Colon (tissue), 2 donors: ENCODE results near the gene COMMD9.

ENCODE experiments used
- FAIRE-seq: peaks from 2 replicates; lab custom pipeline; 2012; peaks lifted over from hg19 to GRCh38; lab: Jason Lieb, UNC
- donor health status: control.
- donor health status: control.

COMMD9 gene

DNA sequence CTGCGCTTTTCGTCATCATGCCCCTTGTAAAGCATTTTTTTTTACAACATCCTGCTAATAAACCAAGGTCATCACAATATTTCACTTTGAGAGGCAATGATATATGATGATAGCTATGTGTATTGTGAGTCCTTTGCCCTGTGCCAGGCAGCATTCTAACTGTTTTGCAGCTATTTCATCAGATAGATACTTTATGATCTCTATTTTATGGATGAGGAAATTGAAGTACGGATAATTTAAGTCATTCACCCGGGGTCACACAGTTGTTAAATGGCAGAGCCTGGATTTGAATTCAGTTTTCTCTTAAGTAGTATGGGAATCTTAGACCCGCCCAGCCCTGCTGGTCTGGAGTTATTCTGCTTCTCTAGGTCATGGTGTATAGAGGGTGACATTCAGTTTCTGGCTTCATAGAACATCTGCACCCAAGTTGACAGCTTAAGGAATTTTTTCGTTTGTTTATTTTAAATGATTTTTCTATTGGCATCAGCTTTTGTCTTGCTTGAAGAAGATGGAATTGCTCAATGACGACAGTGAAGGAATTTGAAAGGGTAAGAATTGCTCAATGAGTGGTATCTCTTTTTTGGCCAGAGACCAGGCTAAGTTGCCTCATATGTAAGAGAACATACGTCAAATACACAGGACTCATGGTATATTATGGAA lies 7.8 kb upstream of the COMMD9 start:
- FAIRE-seq: peak; percentile 73

DNA sequence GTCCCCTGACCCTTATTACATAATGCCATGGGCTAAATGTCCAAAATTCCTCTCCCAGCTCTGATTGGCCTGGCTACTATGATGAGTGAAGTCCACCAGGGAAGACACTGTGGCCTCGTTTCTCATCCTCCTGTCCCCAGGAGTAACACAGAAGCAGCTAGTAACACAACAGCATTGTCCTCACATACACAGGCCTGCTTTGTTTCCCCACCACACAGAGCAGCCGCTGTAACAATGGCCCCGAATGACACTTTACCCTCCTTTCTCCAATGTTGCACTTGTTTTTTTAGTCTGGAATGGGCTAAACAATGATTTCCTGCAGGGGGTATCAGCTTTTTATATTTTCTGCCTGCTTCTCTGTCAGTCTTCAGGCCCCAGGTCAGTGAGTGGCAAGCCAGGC lies 6.7 kb upstream of the COMMD9 start, which contains the start of gene PRR5L:
TSS of gene PRR5L (plus strand) at position 363 of the 400 bp plus-strand sequence. CDS start 104,834 bp downstream, outside the sequence.
- no peak for FAIRE-seq

DNA sequence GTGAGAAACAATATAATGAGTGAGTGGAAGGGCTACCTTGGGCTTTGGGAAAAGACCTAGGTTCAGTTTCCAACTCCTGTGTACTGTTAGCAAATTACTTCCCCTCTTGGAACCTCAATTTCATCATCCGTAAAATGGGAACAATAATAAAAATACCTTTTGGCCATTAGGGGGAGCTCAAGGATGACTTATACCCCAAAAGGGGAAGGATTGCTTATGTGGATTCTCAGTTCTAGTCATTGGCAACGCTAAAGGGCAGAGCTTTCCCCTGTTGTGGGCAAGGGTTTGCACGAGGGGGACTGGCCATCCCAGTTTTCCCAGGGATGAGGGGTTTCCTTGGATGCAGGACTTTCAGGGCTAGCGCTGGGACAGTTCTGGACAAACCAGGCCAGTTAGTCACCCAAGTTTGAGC lies 3.1 kb upstream of the COMMD9 start:
- FAIRE-seq: no peak

DNA sequence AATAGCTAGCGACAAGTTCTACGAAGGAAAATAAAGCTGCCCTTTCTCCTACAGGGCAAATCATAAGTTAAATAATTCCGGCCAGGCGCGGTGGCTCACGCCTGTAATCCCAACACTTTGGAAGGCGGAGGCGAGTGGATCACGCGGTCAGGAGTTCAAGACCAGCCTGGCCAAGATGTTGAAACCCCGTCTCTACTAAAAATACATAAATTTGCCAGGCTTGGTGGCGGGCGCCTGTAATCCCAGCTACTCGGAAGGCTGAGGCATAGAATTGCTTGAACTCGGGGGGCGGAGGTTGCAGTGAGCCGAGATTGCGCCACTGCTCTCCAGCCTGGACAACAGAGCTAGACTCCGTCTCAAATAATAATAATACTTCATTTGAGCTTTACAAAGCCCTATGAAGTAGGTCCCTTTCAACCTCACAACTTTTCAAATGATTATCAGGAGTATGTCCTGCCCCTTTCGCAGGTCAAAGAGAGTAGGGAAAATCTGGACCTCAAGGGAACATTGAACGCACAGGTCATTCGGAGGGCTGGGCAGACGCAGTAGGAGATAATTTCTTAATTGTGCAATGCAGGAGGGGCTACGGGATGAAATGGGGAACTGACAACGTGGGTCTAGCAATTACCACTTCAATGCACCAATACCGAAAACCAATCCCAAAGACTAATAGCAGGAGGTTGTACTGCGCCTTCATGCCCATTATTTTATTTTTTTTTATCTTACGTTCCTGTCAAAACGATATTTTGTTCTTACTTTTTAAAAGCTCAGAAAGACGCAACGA lies 590 bp downstream of the COMMD9 start:
- FAIRE-seq: no peak

DNA sequence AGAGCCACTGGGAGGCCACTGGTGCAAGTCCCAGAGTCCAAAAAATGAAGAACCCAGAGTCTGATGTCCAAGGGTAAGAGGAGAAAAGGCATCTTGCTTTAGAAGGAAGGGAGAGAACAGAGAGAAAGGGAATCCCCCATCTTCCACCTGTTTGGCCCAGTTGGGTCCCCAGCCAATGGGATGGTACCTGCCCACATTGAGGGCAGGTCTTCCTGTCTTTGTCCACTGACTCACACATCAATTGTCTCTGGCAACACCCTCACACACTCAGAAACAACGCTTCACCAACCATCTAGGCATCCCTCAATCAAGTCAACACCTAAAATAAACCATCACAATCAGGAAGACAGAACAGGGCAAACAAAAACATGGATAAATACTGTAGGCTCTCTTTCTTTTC lies 6.3 kb downstream of the COMMD9 start:
- FAIRE-seq: no peak

DNA sequence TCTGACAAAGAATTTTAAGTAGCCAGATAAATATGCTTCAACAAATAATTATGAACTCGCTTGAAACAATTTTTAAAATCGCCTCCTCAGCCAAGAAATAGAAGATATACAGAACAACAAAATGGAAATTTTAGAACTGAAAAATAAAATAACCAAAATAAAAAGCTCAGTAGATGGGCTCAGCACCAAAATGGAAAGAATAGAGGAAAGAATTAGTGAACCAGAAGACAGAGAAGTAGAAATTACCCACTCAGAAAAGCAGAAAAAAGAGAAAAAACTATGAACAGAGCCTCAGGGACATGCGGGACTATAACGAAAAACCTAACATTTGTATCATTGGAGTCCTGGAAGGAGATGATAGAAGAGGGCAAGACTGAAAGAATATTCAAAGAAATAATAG lies 7.4 kb downstream of the COMMD9 start:
- no peak for FAIRE-seq

DNA sequence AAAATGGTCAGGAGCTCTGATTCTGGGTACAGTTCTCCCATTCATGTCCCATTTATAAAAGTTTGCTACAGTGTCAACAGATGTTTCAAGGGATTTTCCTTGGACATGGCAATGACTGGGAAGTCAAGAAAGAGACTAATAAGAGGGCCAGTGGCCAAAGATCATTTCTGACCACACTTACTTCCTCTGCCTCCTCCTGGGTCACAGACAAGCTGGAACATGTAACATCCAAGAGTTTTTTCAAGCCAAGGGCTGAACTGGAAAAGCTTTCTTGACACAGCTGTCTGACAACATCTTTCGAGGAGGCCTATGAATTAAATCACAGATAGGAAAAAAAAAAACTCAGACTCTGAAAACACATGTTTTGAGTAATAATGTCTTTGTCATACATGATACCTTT lies 8.7 kb downstream of the COMMD9 start:
- no peak for FAIRE-seq

DNA sequence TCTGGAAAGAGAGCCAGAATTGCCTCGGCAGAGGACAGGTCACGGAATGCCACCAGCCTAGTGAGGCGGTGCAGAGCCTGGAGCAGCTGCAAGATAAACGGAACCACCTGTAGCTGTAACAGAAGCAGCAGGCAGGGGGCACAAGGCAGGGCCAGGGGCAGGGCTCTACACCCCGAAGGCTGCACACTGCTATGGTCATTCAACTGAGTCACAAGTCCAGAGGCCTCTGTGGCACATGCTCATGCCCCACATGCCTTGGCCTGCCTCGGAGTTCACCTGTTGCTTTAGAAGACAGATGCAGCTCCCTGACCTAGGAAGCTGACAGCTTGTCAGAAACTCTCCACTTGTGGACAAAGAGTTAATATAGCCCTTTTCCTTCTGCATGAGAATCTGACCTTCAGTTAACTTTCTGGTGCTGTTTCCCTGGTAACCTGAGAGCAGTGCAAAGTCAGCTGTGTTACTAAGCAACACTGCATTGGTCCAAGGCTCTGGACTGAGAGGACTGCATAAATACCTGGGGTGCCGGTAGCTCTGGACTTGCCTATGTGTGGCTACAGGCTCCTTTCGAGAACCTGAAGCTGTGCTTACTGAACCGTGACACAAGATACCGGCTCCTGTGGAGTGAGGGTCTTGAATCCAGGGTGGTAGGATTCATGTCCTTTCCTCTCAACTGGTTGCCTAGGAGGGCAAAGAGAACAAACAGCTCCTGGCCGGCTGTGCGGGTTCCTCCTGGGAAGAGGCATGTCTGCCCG lies 10.5 kb downstream of the COMMD9 start:
- no peak for FAIRE-seq

DNA sequence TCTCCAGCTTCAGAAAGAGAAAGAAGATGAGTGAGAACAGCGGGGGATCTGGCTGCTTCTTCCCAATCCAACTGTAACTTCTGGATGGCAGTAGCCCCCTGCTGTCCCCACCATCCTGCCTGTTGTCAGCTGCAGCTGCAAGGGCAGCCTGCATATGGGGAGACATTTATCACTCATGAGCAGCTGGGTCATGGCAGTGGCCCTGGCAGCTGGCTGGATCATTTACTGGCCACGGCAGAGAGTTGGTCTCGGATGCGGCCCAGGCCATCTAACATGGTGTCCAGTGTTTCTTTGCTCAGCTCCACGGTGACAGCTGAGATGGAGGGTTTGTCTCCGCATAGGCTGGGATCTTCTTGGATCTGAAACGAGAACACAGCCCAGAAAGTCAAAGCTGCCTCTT lies 14.8 kb downstream of the COMMD9 start:
- no peak for FAIRE-seq

DNA sequence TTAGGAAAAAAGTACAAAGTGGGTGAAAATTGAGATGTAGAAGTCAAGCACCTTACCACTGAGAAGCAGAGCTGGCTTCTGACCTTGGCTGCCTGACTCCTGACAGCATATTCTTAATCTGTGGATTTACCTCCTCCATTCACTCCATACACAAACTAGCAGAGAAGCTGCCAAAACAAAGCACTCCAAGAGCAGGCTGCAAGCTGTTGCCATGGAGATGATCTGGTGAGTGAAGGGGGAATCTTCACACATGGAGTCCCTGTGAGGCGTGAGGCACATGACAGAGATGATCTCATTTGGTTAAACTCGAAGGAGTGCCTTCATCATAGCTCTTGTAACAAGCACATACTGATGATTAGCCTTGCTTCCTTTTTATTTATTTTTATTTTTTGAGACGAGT lies 16.1 kb downstream of the COMMD9 start:
- FAIRE-seq: no peak

DNA sequence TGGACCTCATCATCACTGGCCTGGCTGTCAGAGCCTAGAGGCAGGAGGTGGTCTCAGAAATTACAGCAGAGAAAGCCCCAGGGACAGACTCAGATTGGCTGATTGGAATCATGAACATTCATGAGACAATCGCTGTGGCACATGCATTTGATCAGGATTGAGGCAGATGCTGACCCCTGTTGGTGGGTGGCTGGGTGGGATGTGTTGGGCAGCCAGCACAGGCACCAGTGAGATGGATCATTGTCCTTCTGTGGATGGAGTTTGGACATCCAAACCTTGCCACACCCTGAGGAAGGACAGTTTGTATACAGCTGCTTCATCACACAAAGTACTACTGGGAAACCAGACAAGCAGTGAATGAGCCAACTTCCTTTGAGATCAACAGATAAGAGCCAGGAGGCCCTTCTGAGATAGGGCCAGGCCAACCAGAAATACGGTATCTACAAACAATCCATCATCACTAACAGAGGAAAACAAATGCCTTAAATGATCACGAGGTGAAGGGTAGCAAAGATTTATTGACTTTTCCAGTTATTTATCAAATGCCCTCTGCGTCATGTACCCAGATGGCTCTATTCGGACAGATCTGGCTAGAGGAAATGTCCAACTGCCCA lies 17.3 kb downstream of the COMMD9 start:
- FAIRE-seq: no peak

DNA sequence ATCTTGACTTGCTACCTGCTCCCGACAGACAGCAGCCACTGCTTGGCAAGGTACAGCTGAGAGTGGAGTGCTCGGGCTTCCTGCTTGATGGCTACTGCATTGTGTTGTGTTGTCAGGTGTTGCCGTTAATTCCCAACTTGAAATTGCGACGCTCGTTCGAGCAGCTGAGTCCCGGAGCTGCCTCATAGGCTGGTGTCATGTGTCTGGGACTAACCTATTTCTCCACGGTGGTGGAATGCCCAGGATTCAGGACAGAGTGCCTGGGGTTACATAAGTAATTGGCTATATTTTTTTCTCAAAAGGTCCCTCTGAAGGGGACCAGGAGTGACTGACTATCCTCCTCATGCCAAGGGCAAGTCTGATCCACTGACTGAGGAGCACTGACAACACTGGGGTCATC lies 18.5 kb downstream of the COMMD9 start:
- no peak for FAIRE-seq

DNA sequence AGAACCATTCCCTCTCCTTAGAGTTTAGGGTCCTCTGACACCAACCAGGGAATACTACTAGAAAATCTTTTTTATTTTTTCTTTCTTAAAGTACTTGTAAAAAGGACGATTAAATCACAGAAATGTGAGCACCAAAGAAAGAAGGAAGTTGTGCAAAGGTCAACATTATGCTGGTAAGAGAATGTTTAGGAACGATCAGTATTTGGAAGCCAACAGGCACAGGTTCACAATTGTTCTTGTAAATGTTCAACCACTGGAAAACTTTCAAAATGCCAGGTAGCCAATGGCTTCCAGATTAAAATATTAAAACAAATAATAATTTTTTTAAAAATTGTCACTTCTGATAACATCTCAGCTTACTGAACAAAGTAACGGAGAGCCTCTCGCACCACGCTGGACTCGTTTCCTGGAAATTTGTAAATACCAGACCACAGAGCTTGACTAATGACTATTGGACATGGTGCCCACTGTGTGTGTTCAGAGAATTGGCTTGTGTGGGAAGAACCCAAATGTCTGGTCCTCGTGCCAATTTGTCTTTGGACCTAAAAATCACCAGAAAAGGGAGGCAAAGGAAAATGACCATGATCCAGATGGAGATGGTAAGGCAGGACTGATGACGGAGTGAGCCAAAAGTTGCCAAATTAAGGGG lies 20.8 kb downstream of the COMMD9 start:
- FAIRE-seq: no peak

DNA sequence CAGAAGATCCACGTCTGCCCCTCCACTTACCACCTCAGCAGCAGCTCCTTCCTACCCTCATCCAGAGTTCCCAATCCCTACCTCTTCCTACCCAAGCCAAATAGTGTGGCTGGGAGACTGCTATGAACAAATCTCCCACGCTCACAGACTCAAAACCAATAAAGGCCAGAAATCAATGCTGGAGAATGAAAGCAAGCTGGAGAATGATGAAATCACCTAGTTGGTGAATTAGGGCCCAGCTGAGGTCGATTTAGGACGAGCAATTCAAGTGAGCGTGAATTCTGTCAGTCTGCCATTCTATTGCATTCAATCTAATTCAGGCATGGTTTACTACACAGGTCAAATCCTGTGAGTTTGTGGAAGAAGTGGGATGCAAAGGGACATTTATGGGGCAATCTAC lies 22.5 kb downstream of the COMMD9 start:
- FAIRE-seq: no peak

DNA sequence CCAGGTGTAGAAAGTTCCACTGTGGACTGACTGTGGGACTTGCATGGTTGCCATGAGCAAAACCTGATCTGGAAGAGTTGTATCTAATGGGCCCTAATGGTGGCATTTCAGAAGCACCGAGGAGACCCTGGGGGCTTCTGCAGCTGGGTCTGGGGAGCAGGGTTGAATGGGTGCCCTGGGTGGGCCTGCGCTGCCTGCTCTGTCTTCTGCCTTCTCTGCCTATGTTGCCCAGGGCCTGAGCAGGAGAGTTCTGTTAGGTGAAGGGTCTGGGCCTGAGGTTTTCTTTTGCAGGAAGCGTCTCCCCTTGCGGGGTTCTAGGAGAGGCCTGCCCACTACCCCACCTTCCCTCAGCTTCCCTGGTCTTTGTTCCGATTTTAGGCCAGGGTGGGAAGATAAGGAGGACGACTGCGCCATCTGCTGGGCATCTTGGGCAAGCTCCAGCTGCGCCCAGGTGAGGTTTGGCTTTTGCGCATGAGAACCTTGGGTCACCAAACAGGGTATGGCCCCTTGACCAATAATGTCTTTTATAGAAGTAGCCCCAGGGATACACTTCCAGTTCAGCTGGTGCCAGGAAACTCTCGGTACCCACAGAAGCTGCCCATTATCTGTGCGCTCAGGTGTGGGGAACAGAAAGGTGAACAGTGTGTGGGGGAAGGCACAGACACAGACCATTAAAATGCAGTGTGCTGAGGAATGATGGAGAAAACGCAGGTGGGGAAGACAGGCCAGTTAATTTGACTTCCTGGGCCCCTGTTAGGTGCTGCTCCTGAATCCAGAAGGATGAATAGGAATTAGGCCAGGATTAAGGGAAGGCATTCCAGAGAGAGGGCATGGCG lies 23.2 kb downstream of the COMMD9 start:
- no peak for FAIRE-seq

DNA sequence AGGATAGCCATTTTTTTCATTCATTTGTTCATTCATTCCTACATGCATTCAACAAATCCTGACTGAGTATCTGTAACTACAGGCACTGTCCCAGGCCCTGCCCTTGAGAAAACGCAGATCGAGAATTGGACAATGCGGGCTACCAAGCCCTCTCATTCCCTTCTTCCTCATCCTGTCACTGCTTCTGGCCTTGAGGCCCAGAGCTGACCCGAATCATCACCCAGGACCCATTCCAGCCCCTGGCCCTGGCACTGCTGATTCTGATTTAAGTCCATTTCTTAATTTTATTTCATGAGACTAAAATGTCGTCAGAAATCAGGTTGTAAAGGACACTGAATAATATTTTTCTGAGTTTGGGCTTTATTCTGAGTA lies 24.3 kb downstream of the COMMD9 start:
- no peak for FAIRE-seq

DNA sequence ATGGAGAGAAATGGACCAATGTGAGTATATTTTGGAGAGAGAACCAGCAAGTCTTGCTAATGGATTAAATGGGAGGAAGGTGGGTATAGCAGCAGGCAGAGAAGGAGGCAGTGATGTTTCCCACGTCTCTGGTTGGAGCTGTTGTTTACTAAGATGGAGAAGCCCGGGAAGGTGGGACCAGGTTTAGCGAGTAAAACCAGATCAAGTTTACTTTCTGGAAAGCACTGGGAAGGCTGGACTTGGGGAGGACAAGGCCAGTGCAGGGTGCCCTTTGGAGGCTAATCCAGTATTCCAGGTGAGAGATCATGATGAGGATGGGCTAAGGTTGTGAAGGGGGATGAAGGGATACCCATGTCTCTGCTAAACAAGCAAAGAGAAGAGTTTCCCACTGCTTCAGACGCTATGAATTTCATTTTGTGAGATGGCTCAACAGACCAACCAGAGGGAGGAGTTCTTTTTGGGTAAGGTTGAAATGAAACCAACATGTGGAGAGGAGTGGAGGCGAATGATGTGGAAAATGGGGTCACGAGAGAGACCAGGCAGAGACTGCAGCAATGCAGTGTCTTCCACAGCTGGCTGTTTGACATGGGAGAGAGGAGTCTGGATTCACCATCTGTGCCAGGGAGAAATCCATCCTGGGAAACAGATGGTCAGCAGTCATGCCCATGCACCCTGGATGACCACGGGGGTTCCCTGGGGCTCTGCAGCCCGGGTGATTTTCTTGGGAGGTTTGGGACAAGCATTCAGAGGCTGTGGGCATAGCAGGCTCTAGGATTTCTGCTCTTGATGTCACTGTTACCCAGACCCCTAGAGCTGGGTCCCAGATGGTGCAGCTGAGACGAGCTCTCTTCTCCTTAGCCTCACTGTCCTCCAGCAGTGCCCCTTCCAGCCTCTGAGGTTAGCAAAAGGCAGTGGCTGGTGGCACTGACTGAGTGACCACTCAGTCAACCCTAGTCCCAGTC lies 24.9 kb downstream of the COMMD9 start:
- FAIRE-seq: no peak

DNA sequence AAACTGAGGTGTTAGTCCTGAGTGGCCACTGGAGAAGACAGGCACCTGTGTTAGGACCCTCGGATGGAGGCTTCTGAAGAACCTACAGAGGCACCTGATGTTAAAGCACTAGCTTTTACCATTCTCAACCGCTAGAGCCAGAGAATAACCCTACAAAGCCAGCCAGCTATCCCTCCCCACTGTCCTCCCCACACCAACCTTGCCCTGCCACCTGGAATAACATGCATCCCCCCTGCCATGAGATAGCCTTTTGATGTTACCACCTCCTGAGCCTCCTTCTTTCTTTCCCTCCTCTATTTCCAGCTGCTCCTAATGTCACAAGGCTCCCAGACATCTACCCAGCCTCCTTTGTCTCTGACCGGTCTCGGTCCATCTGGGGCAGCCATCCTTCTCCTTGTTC lies 28.1 kb downstream of the COMMD9 start:
- FAIRE-seq: no peak

DNA sequence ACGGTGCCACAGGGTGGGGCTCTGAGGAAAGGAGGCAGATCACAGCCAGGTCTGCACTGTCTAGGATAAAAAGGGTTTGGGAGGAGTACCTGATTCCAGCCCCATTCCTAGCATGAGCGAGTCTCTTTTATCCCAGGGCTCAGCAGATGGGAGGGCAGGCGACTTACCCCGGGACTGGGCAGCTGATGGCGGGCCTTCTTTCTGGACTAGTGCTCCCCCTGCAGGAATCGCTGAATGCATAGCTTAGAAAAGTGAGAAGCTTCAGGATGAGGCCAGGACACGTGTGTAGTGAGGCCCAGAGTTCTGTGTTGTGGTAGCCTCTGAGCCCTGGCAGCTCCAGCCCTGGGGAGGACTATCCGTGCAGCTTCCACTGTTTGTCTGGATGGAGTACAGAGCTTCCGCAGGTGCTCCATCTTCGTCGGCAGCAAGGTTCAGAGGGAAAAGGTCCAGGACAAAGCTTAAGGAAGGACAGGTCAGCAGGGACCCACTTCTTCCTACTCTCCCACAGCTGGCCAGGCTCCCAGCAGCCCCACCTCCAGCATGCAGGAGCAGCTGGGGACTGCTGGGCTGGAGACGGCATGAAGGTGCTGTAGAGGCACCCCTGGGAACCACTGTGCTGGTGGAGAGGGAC lies 30.4 kb downstream of the COMMD9 start:
- no peak for FAIRE-seq

DNA sequence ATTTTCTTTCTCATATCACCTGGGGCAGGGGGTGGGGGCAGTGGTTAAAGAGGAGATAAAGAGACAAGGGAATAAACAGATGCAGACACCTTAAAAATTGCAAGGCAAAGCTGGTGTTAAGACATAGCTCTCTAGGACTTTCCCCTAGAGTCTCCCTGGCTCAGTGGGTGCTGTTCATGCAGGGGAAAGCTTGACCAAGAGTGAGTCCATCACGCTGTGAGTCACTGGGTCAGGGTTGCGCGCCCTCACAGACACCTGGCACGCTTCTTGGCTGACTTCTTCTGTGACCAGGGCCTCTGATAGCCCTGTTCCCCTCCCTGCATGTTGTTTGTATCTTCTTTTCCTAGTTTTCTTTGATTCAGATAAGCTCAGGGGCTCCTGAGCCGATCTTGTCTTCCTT lies 31.9 kb downstream of the COMMD9 start:
- no peak for FAIRE-seq
